Fibroblast of peridontal ligament (primary cell): ENCODE data around the gene CNN1.
"Not testable (repeated sequence)": the region's sequence is repeated elsewhere in the genome, so short reads cannot be mapped to it uniquely, and the experiment has no call there.

Experiments
- DNase-seq: peaks from one replicate; pipeline ENCODE4 v3.0.0-alpha.2; 2010; ENCODE audit errors: extremely low read depth

The CNN1 gene

GRCh38 chr19:11599704-11600103 lies 61.1 kb downstream of the CNN1 start:
- not testable (repeated sequence) for DNase-seq
